ENCODE data around the gene RCOR1. TPM values are rescaled to one million over a fixed set of nuclear protein-coding genes. Genes with fewer than 3 reads are reported as not detected.

The RCOR1 gene
- total RNA-seq, 1 experiment from 2014 or later, result 33.6 TPM

DNA sequence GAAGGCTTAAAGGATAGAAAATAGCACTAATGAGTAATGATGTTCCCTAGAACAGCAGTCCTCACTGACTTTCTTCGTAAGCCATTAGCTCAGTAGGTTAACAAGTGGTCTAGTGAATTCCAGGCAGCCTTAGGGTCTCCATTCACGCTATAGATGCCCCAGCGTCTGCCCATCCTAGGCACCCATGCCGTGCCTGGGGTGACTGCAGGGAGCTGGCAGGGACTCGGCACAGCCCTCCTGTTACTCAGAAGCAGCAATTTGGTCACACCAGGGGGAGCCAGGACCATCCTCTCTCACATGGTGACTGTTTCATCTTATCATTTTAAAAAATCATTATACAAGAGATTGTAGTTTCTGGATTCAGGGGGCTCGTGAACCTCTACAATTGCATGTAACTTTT lies 118.8 kb downstream of the RCOR1 start:
- intact Hi-C loops (cut with micrococcal nuclease; ENCODE audit: unreplicated experiment), result no loop called here
- TF ChIP-seq CTCF (IDR thresholded peaks at IDR 0.05; ENCODE audit: insufficient read depth in 1 of 2, low read depth in 1 of 2, low read length in 1 of 2, severe bottlenecking in 1 of 2, unreplicated experiment in 1 of 2), result no peak
- POLR2A ChIA-PET, result no interaction called here
- H3K4me3 ChIP-seq (ENCODE audit: low read depth, low read length), result no peak overlapping the region
- Mint-ChIP-seq H3K9me3 (ENCODE audit: unreplicated experiment) (no peaks in the 10 kb centered on the region), H3K27me3 (ENCODE audit: insufficient read depth, unreplicated experiment) (no peaks in the 10 kb centered on the region), H3K36me3 (ENCODE audit: insufficient read depth, unreplicated experiment) (peaks cover 41% of the 10 kb centered on the region), H3K4me1 (ENCODE audit: low read depth, unreplicated experiment) (no peaks in the 10 kb centered on the region), H3K4me3 (ENCODE audit: unreplicated experiment) (no peak overlapping the region), H3K27ac (ENCODE audit: unreplicated experiment) (no peak overlapping the region)
- BruUV-seq (replicated peaks), result no TSS peak
- no peaks in the 10 kb centered on the region for H3K9me3 ChIP-seq
- H3K36me3 ChIP-seq (ENCODE audit: control insufficient read depth, insufficient read depth, low read length), result no peaks in the 10 kb centered on the region; the same call in 1 of the 2 replicates
- CTCF ChIA-PET, result no interaction called here
- DNase-seq, result no peak
- H3K4me1 ChIP-seq, result no peaks in the 10 kb centered on the region
- H3K27me3 ChIP-seq (replicated peaks; ENCODE audit: control insufficient read depth, insufficient read depth, low read length), result no peaks in the 10 kb centered on the region

DNA sequence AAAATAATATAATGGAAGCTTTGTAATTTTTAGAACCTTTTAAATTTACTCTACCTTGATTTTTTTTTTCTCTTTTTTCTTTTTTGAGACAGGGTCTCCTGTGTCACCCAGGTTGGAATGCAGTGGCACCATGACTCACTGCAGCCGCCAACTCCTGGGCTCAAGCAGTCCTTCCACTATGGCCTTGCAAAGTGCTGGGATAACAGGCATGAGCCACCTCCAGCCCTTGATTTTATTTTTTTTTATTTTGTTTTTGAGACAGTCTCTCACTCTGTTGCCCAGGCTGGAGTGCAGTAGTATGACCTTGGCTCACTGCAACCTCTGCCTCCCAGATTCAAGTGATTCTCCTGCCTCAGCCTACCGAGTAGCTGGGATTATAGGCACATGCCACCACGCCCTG lies 119.5 kb downstream of the RCOR1 start:
- Histone ChIP-seq H3K9me3 (no peaks in the 10 kb centered on the region), H3K36me3 (ENCODE audit: control insufficient read depth, insufficient read depth, low read length) (no peaks in the 10 kb centered on the region; the same call in 1 of the 2 replicates), H3K4me1 (no peaks in the 10 kb centered on the region), H3K4me3 (ENCODE audit: low read depth, low read length) (no peak overlapping the region), H3K27me3 (replicated peaks; ENCODE audit: control insufficient read depth, insufficient read depth, low read length) (no peaks in the 10 kb centered on the region)
- POLR2A ChIA-PET, result no interaction called here
- H3K4me3 Mint-ChIP-seq (ENCODE audit: unreplicated experiment), result no peak overlapping the region
- no peak overlapping the region for H3K27ac Mint-ChIP-seq (ENCODE audit: unreplicated experiment)
- CTCF ChIA-PET, result no interaction called here
- DNase-seq, result no peak
- peaks cover 44% of the 10 kb centered on the region for H3K36me3 Mint-ChIP-seq (ENCODE audit: insufficient read depth, unreplicated experiment)
- no peaks in the 10 kb centered on the region for H3K4me1 Mint-ChIP-seq (ENCODE audit: low read depth, unreplicated experiment)
- no TSS peak for BruUV-seq (replicated peaks)
- no peaks in the 10 kb centered on the region for H3K9me3 Mint-ChIP-seq (ENCODE audit: unreplicated experiment)
- H3K27me3 Mint-ChIP-seq (ENCODE audit: insufficient read depth, unreplicated experiment), result no peaks in the 10 kb centered on the region
- intact Hi-C loops (cut with micrococcal nuclease; ENCODE audit: unreplicated experiment), result no loop called here
- no peak for TF ChIP-seq CTCF (IDR thresholded peaks at IDR 0.05; ENCODE audit: insufficient read depth in 1 of 2, low read depth in 1 of 2, low read length in 1 of 2, severe bottlenecking in 1 of 2, unreplicated experiment in 1 of 2)

DNA sequence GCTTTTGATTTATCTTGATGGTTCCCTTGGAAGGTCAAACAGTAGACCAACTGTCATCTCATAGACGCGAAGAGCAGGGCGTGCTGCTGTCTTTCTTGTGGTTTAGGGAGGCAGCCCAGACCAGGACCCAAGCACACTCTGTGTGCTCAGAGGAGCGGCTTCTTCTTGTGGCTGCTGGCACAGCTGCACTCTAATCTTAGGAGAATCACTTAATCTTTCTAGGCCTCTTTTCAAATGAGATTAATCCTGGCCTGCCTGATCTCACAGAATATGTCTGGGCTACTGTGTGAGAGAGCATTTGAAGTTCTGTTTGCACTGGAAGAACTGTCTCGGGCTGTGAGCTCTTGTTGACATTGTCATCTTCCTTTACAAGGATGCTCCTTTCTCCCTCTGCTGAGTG lies 124.8 kb downstream of the RCOR1 start:
- no peak for TF ChIP-seq CTCF (IDR thresholded peaks at IDR 0.05; ENCODE audit: insufficient read depth in 1 of 2, low read depth in 1 of 2, low read length in 1 of 2, severe bottlenecking in 1 of 2, unreplicated experiment in 1 of 2)
- ChIA-PET CTCF (no interaction called here), POLR2A (no interaction called here)

More for the DNA sequence above, 124.8 kb downstream of the RCOR1 start:
- Histone ChIP-seq H3K4me1 (no peaks in the 10 kb centered on the region), H3K27me3 (replicated peaks; ENCODE audit: control insufficient read depth, insufficient read depth, low read length) (no peaks in the 10 kb centered on the region), H3K9me3 (no peaks in the 10 kb centered on the region), H3K36me3 (ENCODE audit: control insufficient read depth, insufficient read depth, low read length) (no peaks in the 10 kb centered on the region; the same call in none of the 2 replicates), H3K4me3 (ENCODE audit: low read depth, low read length) (no peak overlapping the region)
- no peaks in the 10 kb centered on the region for H3K9me3 Mint-ChIP-seq (ENCODE audit: unreplicated experiment)
- no peaks in the 10 kb centered on the region for H3K4me1 Mint-ChIP-seq (ENCODE audit: low read depth, unreplicated experiment)
- intact Hi-C loops (cut with micrococcal nuclease; ENCODE audit: unreplicated experiment), result no loop called here
- no peak for DNase-seq
- no peaks in the 10 kb centered on the region for H3K27me3 Mint-ChIP-seq (ENCODE audit: insufficient read depth, unreplicated experiment)
- no TSS peak for BruUV-seq (replicated peaks)
- H3K27ac Mint-ChIP-seq (ENCODE audit: unreplicated experiment), result no peak overlapping the region
- peaks cover 53% of the 10 kb centered on the region for H3K36me3 Mint-ChIP-seq (ENCODE audit: insufficient read depth, unreplicated experiment)
- no peak overlapping the region for H3K4me3 Mint-ChIP-seq (ENCODE audit: unreplicated experiment)
